HepG2 (cell line): ENCODE data around the gene TOP1. TPM values are rescaled to one million over a fixed set of nuclear protein-coding genes. Genes with fewer than 3 reads are reported as not detected.

Source experiments
- AFF4 ChIP-seq: sonication (generic); formaldehyde crosslinking; IDR thresholded peaks from 2 replicates; pipeline ENCODE4 v1.4.0; 2020; ENCODE audit warnings: missing genetic modification reagents
- AGO2 ChIP-seq: fragments of 200-400 bp; formaldehyde crosslinking; optimal IDR thresholded peaks from 2 replicates; pipeline ENCODE3; 2017; ENCODE audit warnings: mild to moderate bottlenecking, low read depth, low read length, moderate library complexity
- AKNA ChIP-seq: sonication (generic); formaldehyde crosslinking; IDR thresholded peaks from 2 replicates; pipeline ENCODE4 v1.4.0; 2020; ENCODE audit warnings: missing genetic modification reagents, borderline replicate concordance
- CBX5 ChIP-seq: sonication (generic); formaldehyde crosslinking; IDR thresholded peaks from 2 replicates; pipeline ENCODE4 v1.4.0; 2020; ENCODE audit warnings: missing genetic modification reagents, borderline replicate concordance
- CHCHD3 ChIP-seq: sonication (generic); formaldehyde crosslinking; IDR thresholded peaks from 2 replicates; pipeline ENCODE4 v1.8.0; 2022; ENCODE audit warnings: mild to moderate bottlenecking, missing genetic modification reagents, moderate library complexity
- FOXJ3 ChIP-seq: sonication (generic); formaldehyde crosslinking; IDR thresholded peaks from 2 replicates; pipeline ENCODE4 v1.4.0; 2020; ENCODE audit warnings: missing genetic modification reagents, mild to moderate bottlenecking, borderline replicate concordance
- FOXO4 ChIP-seq: sonication (generic); formaldehyde crosslinking; conservative IDR thresholded peaks from 2 replicates; pipeline ENCODE4 v1.8.1; 2023; ENCODE audit warnings: missing genetic modification reagents
- JUND ChIP-seq: sonication (generic); formaldehyde crosslinking; IDR thresholded peaks from 2 replicates; pipeline ENCODE4 v1.8.0; 2022; ENCODE audit warnings: mild to moderate bottlenecking, missing genetic modification reagents
- LBX2 ChIP-seq: sonication (generic); formaldehyde crosslinking; IDR thresholded peaks from 2 replicates; pipeline ENCODE4 v1.5.0; 2020; ENCODE audit warnings: missing genetic modification reagents, mild to moderate bottlenecking, borderline replicate concordance
- MYNN ChIP-seq: sonication (generic); formaldehyde crosslinking; IDR thresholded peaks from 2 replicates; pipeline ENCODE4 v1.4.0; 2020; ENCODE audit warnings: mild to moderate bottlenecking, low read depth, missing genetic modification reagents
- NFYB ChIP-seq: sonication (generic); formaldehyde crosslinking; IDR thresholded peaks from 2 replicates; pipeline ENCODE4 v1.4.0; 2020; ENCODE audit warnings: missing genetic modification reagents
- ONECUT2 ChIP-seq: sonication (generic); formaldehyde crosslinking; IDR thresholded peaks from 2 replicates; pipeline ENCODE4 v1.4.0; 2020; ENCODE audit warnings: missing genetic modification reagents
- PAF1 ChIP-seq: IDR thresholded peaks from 2 replicates; pipeline ENCODE4 v1.6.1; 2016; ENCODE audit warnings: missing genetic modification reagents, missing compliant biosample characterization
- RARG ChIP-seq: sonication (generic); formaldehyde crosslinking; IDR thresholded peaks from 2 replicates; pipeline ENCODE4 v1.4.0; 2020; ENCODE audit warnings: low read depth, mild to moderate bottlenecking, missing genetic modification reagents
- ZBTB1 ChIP-seq: sonication (generic); formaldehyde crosslinking; IDR thresholded peaks from 2 replicates; pipeline ENCODE4 v1.4.0; 2020; ENCODE audit warnings: missing genetic modification reagents, borderline replicate concordance
- ZC3H4 ChIP-seq: sonication (generic); formaldehyde crosslinking; IDR thresholded peaks from 2 replicates; pipeline ENCODE4 v1.4.0; 2020; ENCODE audit warnings: missing genetic modification reagents, borderline replicate concordance
- ZNF292 ChIP-seq: sonication (generic); formaldehyde crosslinking; IDR thresholded peaks from 2 replicates; pipeline ENCODE4 v1.8.1; 2022; ENCODE audit warnings: mild to moderate bottlenecking, low read depth, missing genetic modification reagents, borderline replicate concordance
- ZNF737 ChIP-seq: sonication (generic); formaldehyde crosslinking; IDR thresholded peaks from 2 replicates; pipeline ENCODE4 v1.5.0; 2020; ENCODE audit warnings: missing genetic modification reagents, mild to moderate bottlenecking, borderline replicate concordance
- polyA plus RNA-seq, 8 experiments: library from polyadenylated mRNA; depleted of rRNA in 3 of 8; stranded (reverse) in 7 of 8; unstranded in 1 of 8; fragments of >200 nt; fragmentation: Illumina TruSeq in 4 of 8; extraction: Trizol in 4 of 8; gene quantifications; 2 replicates each; pipeline versions ENCODE4 v1.2.1 to v1.2.3, GENCODE V29; 2011 to 2016; ENCODE audit warnings: low read depth in 4 of 8, missing spikeins in 1 of 8, mixed read lengths in 1 of 8; ENCODE audit not compliant: insufficient read depth in 1 of 8
- total RNA-seq, 5 experiments: library from RNA; depleted of rRNA; stranded (reverse); fragments of >200 nt; fragmentation: Illumina TruSeq; extraction: Trizol; gene quantifications; 2 replicates each; pipeline ENCODE4 v1.2.3, GENCODE V29; 2016; ENCODE audit warnings: low read depth in 1 of 5

TOP1 gene
- total and polyA plus RNA-seq, 2 of the 13 experiments (the other 11 are each of a cell fraction or from before 2014, with no cell fraction given), result 10.2 to 19.4 TPM

- TF ChIP-seq AKNA (CRISPR knock-in tag) (peak; percentile 69; the same call in 1 of the 2 replicates), LBX2 (peak; percentile 88), RARG (CRISPR knock-in tag) (no peak), ZBTB1 (CRISPR knock-in tag) (peak; percentile 78; the same call in 1 of the 2 replicates), MYNN (CRISPR knock-in tag) (0 out of 2 replicates have a peak, but pooled peaks have one; percentile 12), CBX5 (no peak; the same call in 1 of the 2 replicates), NFYB (CRISPR knock-in tag) (peak; percentile 73), AFF4 (CRISPR knock-in tag) (peak; percentile 79), FOXJ3 (CRISPR knock-in tag) (0 out of 2 replicates have a peak, but pooled peaks have one; percentile 13), ONECUT2 (CRISPR knock-in tag) (peak; percentile 49; the same call in 1 of the 2 replicates), CHCHD3 (CRISPR knock-in tag) (no peak; the same call in 1 of the 2 replicates), ZNF292 (peak; percentile 79), ZNF737 (no peak), AGO2 (peak; percentile 89), PAF1 (no peak), ZC3H4 (no peak), FOXO4 (0 out of 2 replicates have a peak, but pooled peaks have one; percentile 93), JUND (0 out of 2 replicates have a peak, but pooled peaks have one; percentile 21)
Observed at GRCh38 chr20:41028359-41029149, at the start of gene TOP1 (continued).
